GM23338 (cell line): ENCODE measurements around the gene FAM89B.

Source experiments
- CREB1 ChIP-seq: fragments of 250-450 bp; sonication (Bioruptor Pico); IDR thresholded peaks from 2 replicates; pipeline ENCODE4 v1.5.0; 2020; ENCODE audit warnings: low read depth, mild to moderate bottlenecking, moderate library complexity
- EZH2 ChIP-seq: fragments of 200-600 bp; sonication (generic); IDR thresholded peaks from one replicate; pipeline ENCODE4 v1.8.0; 2017; ENCODE audit warnings: antibody characterized with exemption, mild to moderate bottlenecking, low read depth; ENCODE audit not compliant: unreplicated experiment
- EZH2phosphoT487 ChIP-seq: fragments of 200-600 bp; sonication (generic); IDR thresholded peaks from one replicate; pipeline ENCODE4 v1.8.1; 2018; ENCODE audit warnings: antibody characterized with exemption; ENCODE audit not compliant: unreplicated experiment
- JUNB ChIP-seq: IDR thresholded peaks from one replicate; pipeline ENCODE4 v1.6.1; 2016; ENCODE audit warnings: antibody characterized with exemption; ENCODE audit not compliant: unreplicated experiment
- NANOG ChIP-seq: IDR thresholded peaks from 2 replicates; pipeline ENCODE4 v1.6.1; 2016; ENCODE audit warnings: antibody characterized with exemption, borderline replicate concordance
- POLR2AphosphoS5 ChIP-seq: IDR thresholded peaks from 2 replicates; pipeline ENCODE4 v1.6.1; 2016; ENCODE audit warnings: antibody characterized with exemption, low read depth
- ZNF114 ChIP-seq: fragments of 250-450 bp; sonication (Bioruptor Pico); IDR thresholded peaks from 2 replicates; pipeline ENCODE4 v1.5.0; 2020; ENCODE audit warnings: mild to moderate bottlenecking, moderate library complexity
- TF ChIP-seq, protein P1 (sequence below), 2 experiments: fragments of 200-600 bp in 1 of 2; sonication (generic) in 1 of 2; conservative IDR thresholded peaks; 2 replicates each; pipeline versions ENCODE4 v1.5.1 to v1.6.1; 2016 to 2017; ENCODE audit warnings: antibody characterized with exemption in 2 of 2, low read depth in 2 of 2, mild to moderate bottlenecking in 2 of 2, moderate library complexity in 1 of 2
- TF ChIP-seq, protein P2 (sequence below): IDR thresholded peaks from 2 replicates; pipeline ENCODE4 v1.6.1; 2016; ENCODE audit warnings: antibody characterized with exemption
- TF ChIP-seq, protein P3 (sequence below): fragments of 250-450 bp; sonication (Bioruptor Pico); IDR thresholded peaks from 2 replicates; pipeline ENCODE4 v1.5.0; 2020; ENCODE audit warnings: mild to moderate bottlenecking, moderate library complexity
- TF ChIP-seq, protein P4 (sequence below): IDR thresholded peaks from one replicate; pipeline ENCODE4 v1.6.1; 2018; ENCODE audit warnings: antibody characterized with exemption; ENCODE audit not compliant: unreplicated experiment

DNA sequence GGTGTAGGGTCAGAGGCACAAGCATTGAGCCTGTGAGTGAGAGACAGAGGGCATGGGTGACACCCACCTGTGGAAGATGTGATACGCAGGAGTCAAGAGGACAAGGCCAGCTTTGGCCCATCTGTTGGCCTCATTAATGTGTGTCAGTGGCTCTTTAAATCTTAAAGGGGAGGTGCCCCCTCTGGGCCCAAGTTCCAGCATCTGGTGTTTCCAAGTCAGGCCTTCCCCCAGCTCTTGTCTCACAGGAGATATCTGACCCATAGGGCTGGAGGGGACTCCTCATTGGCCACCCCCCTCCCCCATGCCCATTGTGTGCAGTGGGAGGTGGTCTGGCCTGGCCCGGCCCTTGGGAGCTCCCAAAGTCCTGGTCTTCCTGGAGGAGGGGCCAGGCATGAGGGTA lies 14.3 kb downstream of the FAM89B start:
- TF ChIP-seq, protein P1, sequence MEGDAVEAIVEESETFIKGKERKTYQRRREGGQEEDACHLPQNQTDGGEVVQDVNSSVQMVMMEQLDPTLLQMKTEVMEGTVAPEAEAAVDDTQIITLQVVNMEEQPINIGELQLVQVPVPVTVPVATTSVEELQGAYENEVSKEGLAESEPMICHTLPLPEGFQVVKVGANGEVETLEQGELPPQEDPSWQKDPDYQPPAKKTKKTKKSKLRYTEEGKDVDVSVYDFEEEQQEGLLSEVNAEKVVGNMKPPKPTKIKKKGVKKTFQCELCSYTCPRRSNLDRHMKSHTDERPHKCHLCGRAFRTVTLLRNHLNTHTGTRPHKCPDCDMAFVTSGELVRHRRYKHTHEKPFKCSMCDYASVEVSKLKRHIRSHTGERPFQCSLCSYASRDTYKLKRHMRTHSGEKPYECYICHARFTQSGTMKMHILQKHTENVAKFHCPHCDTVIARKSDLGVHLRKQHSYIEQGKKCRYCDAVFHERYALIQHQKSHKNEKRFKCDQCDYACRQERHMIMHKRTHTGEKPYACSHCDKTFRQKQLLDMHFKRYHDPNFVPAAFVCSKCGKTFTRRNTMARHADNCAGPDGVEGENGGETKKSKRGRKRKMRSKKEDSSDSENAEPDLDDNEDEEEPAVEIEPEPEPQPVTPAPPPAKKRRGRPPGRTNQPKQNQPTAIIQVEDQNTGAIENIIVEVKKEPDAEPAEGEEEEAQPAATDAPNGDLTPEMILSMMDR (conservative IDR thresholded peaks at IDR 0.05; ENCODE audit: low read depth in 2 of 2) = no peak
- no peak for TF ChIP-seq EZH2
- TF ChIP-seq POLR2AphosphoS5 = no peak
- TF ChIP-seq, protein P2, sequence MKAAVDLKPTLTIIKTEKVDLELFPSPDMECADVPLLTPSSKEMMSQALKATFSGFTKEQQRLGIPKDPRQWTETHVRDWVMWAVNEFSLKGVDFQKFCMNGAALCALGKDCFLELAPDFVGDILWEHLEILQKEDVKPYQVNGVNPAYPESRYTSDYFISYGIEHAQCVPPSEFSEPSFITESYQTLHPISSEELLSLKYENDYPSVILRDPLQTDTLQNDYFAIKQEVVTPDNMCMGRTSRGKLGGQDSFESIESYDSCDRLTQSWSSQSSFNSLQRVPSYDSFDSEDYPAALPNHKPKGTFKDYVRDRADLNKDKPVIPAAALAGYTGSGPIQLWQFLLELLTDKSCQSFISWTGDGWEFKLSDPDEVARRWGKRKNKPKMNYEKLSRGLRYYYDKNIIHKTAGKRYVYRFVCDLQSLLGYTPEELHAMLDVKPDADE = no peak
- no peak for TF ChIP-seq EZH2phosphoT487
- no peak for TF ChIP-seq JUNB
- TF ChIP-seq, protein P3, sequence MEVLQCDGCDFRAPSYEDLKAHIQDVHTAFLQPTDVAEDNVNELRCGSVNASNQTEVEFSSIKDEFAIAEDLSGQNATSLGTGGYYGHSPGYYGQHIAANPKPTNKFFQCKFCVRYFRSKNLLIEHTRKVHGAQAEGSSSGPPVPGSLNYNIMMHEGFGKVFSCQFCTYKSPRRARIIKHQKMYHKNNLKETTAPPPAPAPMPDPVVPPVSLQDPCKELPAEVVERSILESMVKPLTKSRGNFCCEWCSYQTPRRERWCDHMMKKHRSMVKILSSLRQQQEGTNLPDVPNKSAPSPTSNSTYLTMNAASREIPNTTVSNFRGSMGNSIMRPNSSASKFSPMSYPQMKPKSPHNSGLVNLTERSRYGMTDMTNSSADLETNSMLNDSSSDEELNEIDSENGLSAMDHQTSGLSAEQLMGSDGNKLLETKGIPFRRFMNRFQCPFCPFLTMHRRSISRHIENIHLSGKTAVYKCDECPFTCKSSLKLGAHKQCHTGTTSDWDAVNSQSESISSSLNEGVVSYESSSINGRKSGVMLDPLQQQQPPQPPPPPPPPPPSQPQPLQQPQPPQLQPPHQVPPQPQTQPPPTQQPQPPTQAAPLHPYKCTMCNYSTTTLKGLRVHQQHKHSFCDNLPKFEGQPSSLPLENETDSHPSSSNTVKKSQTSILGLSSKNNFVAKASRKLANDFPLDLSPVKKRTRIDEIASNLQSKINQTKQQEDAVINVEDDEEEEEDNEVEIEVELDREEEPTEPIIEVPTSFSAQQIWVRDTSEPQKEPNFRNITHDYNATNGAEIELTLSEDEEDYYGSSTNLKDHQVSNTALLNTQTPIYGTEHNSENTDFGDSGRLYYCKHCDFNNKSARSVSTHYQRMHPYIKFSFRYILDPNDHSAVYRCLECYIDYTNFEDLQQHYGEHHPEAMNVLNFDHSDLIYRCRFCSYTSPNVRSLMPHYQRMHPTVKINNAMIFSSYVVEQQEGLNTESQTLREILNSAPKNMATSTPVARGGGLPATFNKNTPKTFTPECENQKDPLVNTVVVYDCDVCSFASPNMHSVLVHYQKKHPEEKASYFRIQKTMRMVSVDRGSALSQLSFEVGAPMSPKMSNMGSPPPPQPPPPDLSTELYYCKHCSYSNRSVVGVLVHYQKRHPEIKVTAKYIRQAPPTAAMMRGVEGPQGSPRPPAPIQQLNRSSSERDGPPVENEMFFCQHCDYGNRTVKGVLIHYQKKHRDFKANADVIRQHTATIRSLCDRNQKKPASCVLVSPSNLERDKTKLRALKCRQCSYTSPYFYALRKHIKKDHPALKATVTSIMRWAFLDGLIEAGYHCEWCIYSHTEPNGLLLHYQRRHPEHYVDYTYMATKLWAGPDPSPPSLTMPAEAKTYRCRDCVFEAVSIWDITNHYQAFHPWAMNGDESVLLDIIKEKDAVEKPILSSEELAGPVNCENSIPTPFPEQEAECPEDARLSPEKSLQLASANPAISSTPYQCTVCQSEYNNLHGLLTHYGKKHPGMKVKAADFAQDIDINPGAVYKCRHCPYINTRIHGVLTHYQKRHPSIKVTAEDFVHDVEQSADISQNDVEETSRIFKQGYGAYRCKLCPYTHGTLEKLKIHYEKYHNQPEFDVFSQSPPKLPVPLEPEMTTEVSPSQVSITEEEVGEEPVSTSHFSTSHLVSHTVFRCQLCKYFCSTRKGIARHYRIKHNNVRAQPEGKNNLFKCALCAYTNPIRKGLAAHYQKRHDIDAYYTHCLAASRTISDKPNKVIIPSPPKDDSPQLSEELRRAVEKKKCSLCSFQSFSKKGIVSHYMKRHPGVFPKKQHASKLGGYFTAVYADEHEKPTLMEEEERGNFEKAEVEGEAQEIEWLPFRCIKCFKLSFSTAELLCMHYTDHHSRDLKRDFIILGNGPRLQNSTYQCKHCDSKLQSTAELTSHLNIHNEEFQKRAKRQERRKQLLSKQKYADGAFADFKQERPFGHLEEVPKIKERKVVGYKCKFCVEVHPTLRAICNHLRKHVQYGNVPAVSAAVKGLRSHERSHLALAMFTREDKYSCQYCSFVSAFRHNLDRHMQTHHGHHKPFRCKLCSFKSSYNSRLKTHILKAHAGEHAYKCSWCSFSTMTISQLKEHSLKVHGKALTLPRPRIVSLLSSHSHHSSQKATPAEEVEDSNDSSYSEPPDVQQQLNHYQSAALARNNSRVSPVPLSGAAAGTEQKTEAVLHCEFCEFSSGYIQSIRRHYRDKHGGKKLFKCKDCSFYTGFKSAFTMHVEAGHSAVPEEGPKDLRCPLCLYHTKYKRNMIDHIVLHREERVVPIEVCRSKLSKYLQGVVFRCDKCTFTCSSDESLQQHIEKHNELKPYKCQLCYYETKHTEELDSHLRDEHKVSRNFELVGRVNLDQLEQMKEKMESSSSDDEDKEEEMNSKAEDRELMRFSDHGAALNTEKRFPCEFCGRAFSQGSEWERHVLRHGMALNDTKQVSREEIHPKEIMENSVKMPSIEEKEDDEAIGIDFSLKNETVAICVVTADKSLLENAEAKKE (CRISPR knock-in tag) = no peak
- TF ChIP-seq, protein P4, sequence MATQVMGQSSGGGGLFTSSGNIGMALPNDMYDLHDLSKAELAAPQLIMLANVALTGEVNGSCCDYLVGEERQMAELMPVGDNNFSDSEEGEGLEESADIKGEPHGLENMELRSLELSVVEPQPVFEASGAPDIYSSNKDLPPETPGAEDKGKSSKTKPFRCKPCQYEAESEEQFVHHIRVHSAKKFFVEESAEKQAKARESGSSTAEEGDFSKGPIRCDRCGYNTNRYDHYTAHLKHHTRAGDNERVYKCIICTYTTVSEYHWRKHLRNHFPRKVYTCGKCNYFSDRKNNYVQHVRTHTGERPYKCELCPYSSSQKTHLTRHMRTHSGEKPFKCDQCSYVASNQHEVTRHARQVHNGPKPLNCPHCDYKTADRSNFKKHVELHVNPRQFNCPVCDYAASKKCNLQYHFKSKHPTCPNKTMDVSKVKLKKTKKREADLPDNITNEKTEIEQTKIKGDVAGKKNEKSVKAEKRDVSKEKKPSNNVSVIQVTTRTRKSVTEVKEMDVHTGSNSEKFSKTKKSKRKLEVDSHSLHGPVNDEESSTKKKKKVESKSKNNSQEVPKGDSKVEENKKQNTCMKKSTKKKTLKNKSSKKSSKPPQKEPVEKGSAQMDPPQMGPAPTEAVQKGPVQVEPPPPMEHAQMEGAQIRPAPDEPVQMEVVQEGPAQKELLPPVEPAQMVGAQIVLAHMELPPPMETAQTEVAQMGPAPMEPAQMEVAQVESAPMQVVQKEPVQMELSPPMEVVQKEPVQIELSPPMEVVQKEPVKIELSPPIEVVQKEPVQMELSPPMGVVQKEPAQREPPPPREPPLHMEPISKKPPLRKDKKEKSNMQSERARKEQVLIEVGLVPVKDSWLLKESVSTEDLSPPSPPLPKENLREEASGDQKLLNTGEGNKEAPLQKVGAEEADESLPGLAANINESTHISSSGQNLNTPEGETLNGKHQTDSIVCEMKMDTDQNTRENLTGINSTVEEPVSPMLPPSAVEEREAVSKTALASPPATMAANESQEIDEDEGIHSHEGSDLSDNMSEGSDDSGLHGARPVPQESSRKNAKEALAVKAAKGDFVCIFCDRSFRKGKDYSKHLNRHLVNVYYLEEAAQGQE = no peak
- TF ChIP-seq CREB1 (CRISPR knock-in tag) = no peak
- TF ChIP-seq ZNF114 (CRISPR knock-in tag) = no peak
- no peak for TF ChIP-seq NANOG
